A549 treated with AZD9567 at 1 μM for 4 hours (cell line): ENCODE data around the gene CLEC14A. TPM values are rescaled to one million over a fixed set of nuclear protein-coding genes. Genes with fewer than 3 reads are reported as not detected.

ENCODE experiments used
- total RNA-seq: library from RNA; stranded (reverse); fragments of 200-300 nt; extraction: Qiagen RNA extraction; gene quantifications from 5 replicates; pipeline ENCODE4 v1.2.3, GENCODE V29; 2022; ENCODE audit not compliant: insufficient read depth

Gene CLEC14A, protein sequence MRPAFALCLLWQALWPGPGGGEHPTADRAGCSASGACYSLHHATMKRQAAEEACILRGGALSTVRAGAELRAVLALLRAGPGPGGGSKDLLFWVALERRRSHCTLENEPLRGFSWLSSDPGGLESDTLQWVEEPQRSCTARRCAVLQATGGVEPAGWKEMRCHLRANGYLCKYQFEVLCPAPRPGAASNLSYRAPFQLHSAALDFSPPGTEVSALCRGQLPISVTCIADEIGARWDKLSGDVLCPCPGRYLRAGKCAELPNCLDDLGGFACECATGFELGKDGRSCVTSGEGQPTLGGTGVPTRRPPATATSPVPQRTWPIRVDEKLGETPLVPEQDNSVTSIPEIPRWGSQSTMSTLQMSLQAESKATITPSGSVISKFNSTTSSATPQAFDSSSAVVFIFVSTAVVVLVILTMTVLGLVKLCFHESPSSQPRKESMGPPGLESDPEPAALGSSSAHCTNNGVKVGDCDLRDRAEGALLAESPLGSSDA
- total RNA-seq: not detected in 5 replicates

DNA sequence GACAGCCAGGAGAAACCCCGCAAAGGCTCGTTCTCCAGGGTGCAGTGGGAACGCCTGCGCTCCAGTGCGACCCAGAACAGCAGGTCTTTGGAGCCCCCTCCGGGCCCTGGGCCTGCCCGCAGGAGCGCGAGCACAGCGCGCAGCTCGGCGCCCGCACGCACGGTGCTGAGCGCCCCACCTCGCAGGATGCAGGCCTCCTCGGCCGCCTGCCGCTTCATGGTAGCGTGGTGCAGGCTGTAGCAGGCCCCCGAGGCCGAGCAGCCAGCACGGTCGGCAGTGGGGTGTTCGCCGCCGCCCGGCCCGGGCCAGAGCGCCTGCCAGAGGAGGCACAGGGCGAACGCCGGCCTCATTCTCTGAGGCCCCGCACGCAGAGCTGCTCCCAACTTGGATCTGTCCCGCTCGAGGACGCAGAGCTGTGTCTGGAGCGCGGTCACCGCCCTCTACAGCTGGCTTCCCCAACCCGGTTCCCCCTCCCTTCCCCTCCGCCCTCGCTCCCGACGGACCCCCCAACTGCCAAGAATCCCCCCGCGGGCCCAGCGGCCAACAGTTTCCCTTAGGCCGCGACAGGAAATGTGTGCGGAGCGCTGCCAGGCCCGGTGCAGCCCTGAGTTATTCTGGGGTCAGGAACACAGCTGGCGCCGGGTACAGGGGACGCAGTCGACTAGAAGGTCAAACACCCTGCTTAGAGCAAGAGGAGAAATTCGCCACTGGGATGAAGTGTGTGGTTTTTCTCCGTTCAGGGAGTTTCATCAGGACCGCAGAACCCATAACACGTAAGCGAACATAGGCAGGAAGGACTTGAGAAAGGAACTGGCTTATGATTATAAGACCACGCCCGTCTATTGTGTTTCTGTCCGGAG lies at the start of gene CLEC14A:
CLEC14A (minus strand) TSS at position 421 of the 860 bp plus-strand sequence; CDS start at position 350, 71 bp downstream.

DNA sequence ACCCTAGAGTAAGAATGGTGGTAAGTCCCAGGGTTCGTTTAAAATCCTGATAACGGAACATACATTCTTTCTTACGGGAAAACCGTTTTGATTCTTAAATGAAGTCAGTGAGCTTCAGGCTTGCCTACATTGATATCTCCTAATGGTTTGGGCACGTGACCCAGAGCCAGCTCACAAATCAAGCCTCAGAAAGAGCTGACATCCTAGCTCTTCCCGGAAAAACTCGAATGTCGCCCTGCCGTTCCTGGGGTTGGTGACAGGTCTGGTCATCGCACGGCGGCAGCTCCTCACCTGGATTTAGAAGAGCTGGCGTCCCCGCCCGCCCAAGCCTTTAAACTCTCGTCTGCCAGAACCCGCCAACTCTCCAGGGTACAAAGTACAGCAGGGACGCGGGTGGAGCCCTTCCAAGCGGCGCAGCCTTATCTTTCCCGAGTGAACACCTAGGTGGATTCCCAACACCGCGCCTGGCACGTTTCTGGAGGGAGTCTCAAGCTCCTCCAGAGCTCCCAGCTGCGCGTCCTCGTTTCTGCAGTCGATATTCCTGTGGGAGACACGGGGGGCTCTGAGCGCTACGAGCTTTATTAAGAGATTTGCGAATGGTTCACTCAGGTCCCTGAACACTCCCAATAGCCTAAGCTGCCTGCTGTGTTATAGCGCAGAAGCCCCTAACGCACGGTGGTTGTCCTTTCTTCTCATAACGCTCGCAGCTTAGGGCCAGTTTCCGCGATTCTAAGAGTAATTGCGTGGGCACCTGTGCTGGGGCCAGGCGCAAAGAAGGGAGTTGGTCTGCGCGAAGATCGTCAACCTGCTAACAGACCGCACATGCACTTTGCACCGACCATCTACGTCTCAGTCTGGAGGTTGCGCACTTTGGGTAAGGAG lies 47.9 kb downstream of the CLEC14A start, which contains the start of gene SSTR1:
SSTR1 (plus strand) TSS at position 169 of the 882 bp plus-strand sequence. CDS start 1,486 bp downstream, outside the sequence.

Other genes with a start within 250 kb of the CLEC14A start
- not detected in 5 replicates for gene SSTR1, start 48.2 kb downstream of the CLEC14A start, total RNA-seq